Activated CD8-positive, alpha-beta memory T cell treated with anti-CD3 and anti-CD28 coated beads, Interleukin-2, amount 50 U/mL, for 4 hours (primary cell): Measurements from ENCODE around the gene GRP.

Experiments
- DNase-seq: peaks from one replicate; pipeline ENCODE4 v3.0.0-alpha.2; 2020

GRP gene

GRCh38 chr18:59219672-59220163, at the start of gene GRP:
Gene GRP, plus strand, starts transcription at chr18:59220158. Its CDS starts 108 bp downstream, at chr18:59220266.
- DNase-seq: no peak

GRCh38 chr18:59172664-59173249, 47.2 kb upstream of the GRP start:
- DNase-seq: no peak

- no peak for DNase-seq
Measured at GRCh38 chr18:59177485-59177884, 42.5 kb upstream of the GRP start.

- no peak for DNase-seq
Measured at GRCh38 chr18:59180150-59180845, 39.7 kb upstream of the GRP start.

GRCh38 chr18:59182673-59183072, 37.3 kb upstream of the GRP start:
- no peak for DNase-seq

- DNase-seq: no peak
Measured at GRCh38 chr18:59189008-59189407, 30.9 kb upstream of the GRP start.

- no peak for DNase-seq
Measured at GRCh38 chr18:59189746-59190145, 30.2 kb upstream of the GRP start.

GRCh38 chr18:59196161-59196725, 23.7 kb upstream of the GRP start:
- no peak for DNase-seq

GRCh38 chr18:59197636-59198035, 22.3 kb upstream of the GRP start:
- DNase-seq: no peak

GRCh38 chr18:59198215-59198614, 21.7 kb upstream of the GRP start:
- DNase-seq: no peak

- no peak for DNase-seq
Measured at GRCh38 chr18:59200787-59201186, 19.2 kb upstream of the GRP start.

- DNase-seq: no peak
Measured at GRCh38 chr18:59202258-59202820, 17.6 kb upstream of the GRP start.

GRCh38 chr18:59207506-59207905, 12.5 kb upstream of the GRP start:
- DNase-seq: no peak

GRCh38 chr18:59208602-59209125, 11.3 kb upstream of the GRP start:
- DNase-seq: no peak

GRCh38 chr18:59210299-59210698, 9.7 kb upstream of the GRP start:
- DNase-seq: no peak

GRCh38 chr18:59211629-59212028, 8.3 kb upstream of the GRP start:
- DNase-seq: no peak

- no peak for DNase-seq
Measured at GRCh38 chr18:59218018-59218417, 1.9 kb upstream of the GRP start.

GRCh38 chr18:59220164-59220783, 316 bp downstream of the GRP start:
- no peak for DNase-seq

- DNase-seq: no peak
Measured at GRCh38 chr18:59220784-59221765, 1.1 kb downstream of the GRP start.

GRCh38 chr18:59222341-59222740, 2.4 kb downstream of the GRP start:
- DNase-seq: no peak

GRCh38 chr18:59228351-59228750, 8.4 kb downstream of the GRP start:
- no peak for DNase-seq

- no peak for DNase-seq
Measured at GRCh38 chr18:59229191-59229590, 9.2 kb downstream of the GRP start.
